Forelimb muscle (tissue), 1 donor: Measurements from ENCODE around the gene KLHL17. TPM values are rescaled to one million over a fixed set of nuclear protein-coding genes. Genes with fewer than 3 reads are reported as not detected.
"Not testable (repeated sequence)": the region's sequence is repeated elsewhere in the genome, so short reads cannot be mapped to it uniquely, and the experiment has no call there.

Experiments used
- DNase-seq: peaks from one replicate; pipeline ENCODE4 v3.0.0-alpha.2; 2013; ENCODE audit warnings: low read depth
- polyA plus RNA-seq: library from polyadenylated mRNA; unstranded; fragments of 120-200 nt; gene quantifications from one replicate; pipeline ENCODE4 v1.2.1, GENCODE V29; 2013; ENCODE audit not compliant: insufficient read length

The KLHL17 gene
- polyA plus RNA-seq, 1 donor, result 6.3 TPM

DNA sequence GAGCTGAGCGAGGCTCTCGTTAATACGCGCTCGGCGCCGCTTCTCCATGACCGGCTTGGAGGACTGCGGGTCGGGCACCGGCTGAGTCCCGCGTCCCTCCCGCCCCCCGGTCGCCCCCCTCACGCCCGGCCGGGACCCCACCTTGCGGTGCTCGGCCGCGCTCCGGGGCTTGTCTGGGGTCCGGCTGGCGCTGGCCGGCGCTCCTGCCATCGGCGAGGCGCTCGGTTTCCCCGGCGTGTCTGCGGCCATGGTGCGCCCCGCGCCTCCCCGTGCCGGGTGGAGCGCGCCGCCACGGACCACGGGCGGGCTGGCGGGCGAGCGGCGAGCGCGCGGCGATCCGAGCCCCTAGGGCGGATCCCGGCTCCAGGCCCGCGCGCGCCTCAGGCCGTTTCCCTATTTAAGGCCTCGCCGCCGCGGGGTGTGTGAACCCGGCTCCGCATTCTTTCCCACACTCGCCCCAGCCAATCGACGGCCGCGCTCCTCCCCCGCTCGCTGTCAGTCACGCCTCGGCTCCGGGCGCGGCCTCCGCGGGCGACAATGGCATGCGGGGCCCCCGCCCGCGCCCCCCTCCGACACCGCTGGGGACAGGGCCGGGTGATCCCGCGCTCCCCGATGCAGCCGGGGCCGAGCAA is 39.5 kb downstream of the KLHL17 start, which contains the start of gene HES4:
Gene HES4, minus strand, starts transcription at position 373 of the 632 bp plus-strand sequence. Its CDS starts 124 bp downstream, at position 249.
- DNase-seq, result no peak

DNA sequence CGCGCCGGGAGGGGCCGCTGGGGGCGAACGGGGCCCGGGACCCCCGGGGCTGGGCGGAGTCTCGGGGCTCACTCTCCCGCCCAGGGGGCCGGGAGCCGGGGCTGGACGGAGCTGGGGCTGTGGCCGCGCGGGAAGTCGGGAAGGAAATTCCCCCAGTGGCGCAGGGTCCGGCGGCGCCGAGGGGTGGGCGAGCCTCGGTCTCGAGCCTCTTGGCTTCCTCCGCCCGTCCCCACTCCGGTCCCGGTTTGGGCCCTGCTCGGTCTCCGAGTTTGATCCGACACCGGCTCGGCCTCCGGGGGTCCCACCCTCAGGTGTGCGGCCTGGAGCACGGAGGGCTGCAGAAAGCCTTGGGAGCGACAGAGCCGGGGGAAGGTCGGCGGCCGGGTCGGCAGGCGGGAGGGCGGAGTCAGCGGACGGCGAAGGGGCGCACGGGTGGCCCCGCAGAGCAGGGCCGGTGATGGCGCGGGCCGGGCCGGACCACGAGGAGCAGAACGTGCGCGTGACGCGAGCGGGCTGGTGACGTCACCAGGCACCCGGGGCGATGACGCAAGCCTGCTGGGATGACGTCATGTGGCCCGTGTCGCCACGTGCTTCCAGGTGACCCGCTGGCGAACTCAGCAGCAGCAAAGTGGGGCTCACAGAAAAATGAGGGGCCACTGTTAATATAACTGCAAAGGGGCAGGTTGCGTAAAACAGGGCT is 40.1 kb downstream of the KLHL17 start:
- DNase-seq, result no peak

DNA sequence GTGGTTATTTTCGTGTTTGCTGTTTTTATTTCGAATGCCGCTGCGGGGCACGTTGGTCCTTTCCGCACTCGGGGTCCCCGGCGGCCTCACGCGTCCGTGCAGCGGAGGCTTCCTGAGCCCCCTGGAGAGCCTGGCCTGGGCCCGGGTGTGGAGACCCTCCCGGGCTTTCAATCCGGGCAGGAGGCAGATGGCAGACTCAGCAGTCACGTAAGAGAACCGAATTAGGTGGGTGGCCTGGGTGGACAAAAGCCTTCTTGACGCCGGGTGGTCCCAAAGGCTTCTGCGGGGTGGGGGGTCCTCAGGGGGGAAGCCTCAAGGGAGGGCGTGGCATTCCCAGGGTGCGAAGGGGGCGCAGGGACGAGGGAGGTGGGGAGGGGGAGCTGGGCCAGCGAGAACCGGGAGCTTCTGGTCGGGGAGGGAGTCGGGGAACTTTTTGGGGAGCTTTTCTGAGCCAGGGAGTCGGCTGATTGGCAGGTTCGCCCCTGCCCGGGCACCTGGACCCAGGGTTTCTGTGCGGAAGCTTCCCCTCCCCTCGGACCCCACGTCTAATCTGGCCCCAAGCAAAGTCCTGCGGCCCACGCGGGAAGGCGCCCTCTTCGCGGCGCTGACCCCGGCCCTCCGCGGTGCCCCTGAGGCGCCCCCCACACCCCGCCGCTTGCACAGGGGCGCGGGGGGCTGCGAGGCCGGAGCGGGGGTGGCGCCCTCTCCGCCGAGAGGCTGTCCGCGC is 40.8 kb downstream of the KLHL17 start:
- DNase-seq, result no peak

DNA sequence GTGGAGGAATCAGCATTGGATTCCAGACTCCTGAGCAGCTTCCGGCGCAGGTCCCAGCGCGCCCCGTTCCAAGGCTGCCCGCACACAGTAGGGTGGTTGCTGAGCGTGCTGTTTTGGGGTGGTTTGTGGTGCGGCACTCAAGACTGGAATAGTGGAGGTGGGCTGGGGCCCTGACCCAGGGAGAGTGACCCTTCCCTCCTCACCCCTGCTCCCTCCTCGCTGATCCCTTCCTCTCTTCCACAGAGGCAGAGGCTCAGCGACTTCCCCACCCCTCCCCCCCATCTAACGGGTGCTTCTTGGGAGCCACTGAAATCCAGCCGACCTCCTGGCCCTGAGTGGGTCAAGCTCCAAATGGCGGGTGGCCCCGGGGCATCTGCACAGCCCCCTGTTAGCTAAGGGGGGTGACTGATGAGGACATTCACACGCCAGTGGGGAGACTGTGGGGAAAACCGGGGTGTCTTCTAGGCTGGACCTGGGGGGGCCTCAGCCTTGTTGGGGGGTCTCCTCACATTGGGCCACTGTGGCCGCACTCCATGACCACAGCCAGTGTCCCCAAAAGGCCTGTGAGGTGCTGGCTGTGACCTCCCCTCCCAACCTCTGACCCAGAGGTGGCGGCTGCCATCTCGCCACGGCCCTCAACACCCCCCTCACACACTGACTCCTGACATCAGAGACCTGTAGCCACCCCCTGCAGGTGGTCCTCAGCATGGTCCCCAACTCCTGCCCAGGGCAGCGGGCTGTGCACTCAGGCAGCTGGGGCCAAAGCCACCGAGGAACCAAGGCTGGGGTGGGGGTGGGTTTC is 43.4 kb downstream of the KLHL17 start:
- DNase-seq, result no peak

DNA sequence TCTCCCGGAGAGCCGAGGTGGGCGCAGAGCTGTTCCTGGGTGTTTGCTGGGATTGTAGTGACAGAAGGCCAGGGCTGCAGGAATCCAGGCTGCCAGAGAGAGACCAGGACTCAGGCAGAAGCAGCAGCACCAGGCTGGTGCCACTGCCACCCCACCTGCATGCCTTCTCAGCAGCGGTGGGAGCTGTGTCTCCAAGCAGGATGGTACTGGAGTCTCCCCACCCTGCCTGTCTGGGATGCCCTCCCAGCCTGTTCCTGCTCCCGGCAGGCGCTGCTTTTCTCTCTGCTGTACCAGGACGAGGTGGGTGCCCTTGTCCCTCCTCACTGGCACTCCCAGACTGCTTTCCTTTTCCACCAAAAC is 44.0 kb downstream of the KLHL17 start:
- DNase-seq, result no peak

DNA sequence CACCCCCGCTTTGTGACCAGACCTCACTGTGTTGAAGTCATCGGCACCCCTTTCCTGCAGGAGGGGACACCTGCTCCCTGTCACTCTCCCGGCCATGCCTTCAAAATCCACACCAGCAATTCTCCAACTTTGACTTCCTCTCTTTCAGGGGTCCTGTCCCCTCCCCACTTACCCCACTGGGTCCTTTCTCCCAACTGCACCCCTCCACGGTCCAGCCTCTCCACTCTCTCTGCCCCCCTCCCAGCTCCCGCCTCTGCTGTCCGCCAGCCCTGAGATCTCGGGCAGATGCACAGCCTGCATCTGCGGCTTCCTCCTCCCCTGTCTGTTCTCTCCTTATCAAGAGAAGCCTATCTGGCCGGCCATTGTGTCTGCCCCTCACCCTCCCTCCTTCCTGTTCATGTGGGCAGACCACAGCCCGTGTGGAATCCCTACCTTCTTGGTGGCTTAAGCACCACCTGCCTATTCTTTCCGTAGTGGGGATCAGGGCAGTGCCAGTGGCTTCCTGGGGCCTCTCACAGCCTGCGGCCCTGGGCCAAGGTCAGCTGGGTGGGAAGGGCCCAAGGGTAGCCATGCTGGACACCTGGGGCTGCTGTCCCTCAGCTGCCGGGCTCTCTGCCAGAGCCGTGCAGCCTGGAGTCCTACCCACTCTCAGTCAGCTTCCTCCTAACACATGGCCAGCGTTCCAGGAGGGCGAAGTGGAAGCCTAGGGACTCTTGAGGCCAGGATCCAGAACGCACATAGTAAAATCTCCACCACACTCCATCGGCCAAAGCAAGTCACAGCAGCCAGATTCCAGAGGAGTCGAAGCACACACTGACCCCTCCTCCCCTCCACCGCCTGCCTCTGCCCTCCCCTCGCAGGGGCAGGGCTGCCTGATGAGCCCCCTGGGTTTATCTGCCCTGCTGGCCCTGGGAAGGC is 44.7 kb downstream of the KLHL17 start:
- DNase-seq, result no peak

DNA sequence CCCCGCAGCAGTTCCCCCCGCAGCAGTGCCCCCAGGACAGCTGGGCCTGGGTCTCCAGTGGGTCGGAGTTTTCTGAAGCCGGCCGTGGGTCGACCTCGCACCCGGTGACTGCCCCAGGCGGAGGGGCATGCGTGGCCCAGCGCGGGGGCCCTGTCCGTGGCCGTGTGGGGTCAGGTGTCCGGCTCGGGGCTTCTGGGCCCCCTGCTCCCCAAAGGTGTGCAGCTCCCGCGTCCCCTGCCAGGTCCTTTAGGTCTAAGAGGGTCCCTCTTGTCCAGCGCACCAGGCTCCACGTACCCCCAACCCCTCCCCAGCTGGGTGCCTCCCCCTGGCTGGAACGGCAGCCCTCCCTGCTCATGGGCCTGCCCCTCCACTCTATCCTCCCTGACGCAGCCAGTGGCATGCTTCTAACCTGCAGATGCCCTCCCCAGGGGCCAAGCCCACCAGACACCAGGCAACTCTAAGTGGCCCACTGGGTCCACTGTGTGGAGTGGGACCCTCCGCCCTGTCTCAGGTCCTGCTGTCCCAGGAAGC is 45.5 kb downstream of the KLHL17 start:
- DNase-seq, result no peak

DNA sequence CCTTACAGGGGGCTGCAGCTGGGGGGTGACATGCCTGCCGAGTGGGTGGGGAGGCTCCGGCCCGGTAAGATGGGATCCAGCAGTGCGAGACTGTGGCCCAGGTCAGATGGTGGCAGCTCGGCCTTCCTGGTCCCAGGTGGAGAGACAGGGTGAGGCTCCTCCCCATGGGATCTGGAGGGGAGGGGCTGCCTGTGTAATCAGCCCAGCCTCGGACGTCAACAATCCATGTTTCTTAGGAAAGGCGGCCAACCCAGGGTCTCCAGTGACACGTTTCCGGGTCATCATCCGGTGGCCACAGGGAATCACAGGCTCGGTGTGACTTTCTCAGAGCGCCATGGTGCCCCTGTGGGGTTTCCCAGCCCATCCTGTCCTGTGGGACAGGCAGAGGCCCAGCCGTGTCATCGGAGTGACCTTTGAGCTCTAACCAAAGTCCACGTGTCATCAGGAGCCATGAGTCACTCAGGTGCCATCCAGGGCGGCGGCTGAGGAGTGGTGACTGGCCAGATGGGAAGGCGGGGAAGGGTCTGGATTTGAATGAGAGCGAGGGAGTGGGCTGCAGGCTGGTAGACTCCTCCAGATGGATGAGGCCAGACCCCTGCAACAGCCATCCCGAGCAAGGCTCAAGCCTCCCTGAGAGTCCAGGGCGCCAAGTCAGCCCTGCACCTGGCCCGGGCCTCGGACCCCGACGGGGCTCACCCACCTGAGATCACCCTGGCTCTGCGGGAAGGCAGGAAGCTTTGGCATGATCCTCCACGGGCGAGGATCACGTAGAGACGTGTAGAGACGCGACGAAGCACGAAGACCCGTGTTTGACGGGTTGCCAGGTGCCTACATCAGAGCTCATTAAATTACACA is 46.1 kb downstream of the KLHL17 start:
- no peak for DNase-seq

DNA sequence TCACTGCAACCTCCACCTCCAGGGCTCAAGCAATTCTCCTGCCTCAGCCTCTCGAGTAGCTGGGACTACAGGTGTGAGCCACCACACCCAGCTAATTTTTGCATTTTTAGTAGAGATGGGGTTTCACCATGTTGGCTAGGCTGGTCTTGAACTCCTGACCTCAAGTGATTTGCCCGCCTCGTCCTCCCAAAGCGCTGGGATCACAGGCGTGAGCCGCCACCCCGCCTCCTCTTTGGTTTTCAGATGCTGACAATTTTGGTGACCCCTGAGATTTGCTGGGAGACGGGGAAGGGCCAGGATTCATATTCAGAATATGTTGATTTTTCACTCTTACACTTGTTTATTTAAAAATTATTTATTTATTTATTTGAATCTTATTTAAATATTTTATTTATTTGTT is 49.7 kb downstream of the KLHL17 start:
- not testable (repeated sequence) for DNase-seq

DNA sequence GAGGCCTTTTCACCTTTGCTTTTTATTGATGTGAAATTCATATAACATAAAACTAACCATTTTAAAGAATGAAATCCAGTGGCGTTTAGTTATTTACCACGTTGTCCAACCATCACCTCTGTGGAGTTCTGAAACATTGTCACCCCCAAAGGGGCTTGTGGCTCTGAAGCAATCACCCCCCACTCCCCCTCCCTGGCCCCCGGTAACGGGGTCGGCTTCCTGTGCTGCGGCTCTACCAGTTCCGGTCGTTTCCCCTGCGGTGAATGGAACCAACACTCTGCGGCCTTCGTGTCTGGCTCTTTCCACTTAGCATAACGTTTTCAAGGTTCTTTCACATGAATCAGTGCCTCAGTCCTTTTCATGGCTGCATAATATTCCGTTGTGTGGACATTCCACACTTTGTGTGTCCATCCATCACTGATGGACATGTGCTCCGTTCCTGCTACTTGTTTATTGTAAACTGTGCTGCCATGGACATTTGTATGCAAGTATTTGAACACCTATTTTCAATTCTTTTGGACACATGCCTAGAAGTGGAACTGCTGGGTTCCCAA is 51.1 kb downstream of the KLHL17 start:
- DNase-seq, result no peak

DNA sequence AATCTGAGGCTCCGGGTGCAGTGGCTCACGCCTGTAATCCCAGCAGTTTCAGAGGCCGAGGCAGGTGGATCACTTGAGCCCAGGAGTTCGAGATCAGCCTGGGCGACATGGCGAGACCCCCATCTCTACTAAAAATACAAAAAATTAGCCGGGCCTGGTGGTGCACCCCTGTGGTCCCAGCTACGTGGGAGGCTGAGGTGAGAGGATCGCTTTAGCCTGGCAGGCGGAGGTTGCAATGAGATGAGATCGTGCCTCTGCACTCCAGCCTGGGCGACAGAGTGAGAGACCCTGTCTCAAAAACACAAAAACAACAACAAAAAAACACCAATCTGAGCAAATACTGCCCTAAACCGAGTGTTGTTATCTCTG is 52.3 kb downstream of the KLHL17 start:
- not testable (repeated sequence) for DNase-seq

DNA sequence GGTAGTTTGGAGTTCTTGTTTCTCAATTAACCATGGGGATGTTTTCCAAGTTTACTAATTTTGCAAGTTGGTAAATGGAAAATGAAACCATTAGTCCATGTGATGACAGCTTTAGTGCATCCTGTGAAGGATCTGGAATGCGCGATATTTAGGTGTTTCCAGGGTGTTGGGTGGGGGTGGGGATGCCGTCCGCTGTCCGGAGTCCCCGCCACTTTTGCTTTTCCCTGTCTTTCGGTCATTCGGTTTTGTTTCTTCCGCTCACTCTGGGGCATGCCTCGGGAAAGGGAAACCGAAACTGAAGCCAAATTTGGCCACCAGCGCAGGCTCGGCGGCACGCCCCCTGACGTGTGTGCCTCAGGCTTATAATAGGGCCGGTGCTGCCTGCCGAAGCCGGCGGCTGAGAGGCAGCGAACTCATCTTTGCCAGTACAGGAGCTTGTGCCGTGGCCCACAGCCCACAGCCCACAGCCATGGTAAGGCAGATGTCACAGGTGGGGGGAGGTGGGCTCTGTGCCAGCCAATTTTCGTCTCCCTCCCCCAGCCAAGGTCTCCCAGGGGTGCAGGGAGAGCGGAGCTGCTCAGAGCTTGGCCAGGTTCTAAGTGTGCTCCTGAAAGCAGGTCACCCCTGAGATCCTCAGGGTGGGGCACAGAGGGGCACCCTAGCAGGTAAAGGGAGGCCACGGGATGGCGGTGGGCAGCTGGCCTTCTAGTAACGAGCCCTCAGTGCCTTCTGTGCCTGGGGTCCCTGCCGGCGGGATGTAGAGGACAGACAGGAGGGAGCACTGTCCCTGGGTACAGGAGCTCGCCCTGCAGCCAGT is 52.9 kb downstream of the KLHL17 start, which contains the start of gene ISG15:
Gene ISG15, plus strand, starts transcription at position 393 of the 817 bp plus-strand sequence. Its CDS starts 77 bp downstream, at position 470.
- peak; percentile 80 for DNase-seq

DNA sequence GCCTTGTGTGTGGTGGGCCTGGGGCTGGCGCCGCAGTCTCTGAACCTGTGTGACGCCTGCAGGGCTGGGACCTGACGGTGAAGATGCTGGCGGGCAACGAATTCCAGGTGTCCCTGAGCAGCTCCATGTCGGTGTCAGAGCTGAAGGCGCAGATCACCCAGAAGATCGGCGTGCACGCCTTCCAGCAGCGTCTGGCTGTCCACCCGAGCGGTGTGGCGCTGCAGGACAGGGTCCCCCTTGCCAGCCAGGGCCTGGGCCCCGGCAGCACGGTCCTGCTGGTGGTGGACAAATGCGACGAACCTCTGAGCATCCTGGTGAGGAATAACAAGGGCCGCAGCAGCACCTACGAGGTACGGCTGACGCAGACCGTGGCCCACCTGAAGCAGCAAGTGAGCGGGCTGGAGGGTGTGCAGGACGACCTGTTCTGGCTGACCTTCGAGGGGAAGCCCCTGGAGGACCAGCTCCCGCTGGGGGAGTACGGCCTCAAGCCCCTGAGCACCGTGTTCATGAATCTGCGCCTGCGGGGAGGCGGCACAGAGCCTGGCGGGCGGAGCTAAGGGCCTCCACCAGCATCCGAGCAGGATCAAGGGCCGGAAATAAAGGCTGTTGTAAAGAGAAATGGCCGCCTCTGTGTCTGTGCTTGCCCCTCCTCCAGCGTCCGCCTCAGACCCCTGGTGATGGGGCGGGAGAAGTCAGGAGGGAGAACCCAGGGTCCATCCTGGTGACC is 53.7 kb downstream of the KLHL17 start:
- no peak for DNase-seq

DNA sequence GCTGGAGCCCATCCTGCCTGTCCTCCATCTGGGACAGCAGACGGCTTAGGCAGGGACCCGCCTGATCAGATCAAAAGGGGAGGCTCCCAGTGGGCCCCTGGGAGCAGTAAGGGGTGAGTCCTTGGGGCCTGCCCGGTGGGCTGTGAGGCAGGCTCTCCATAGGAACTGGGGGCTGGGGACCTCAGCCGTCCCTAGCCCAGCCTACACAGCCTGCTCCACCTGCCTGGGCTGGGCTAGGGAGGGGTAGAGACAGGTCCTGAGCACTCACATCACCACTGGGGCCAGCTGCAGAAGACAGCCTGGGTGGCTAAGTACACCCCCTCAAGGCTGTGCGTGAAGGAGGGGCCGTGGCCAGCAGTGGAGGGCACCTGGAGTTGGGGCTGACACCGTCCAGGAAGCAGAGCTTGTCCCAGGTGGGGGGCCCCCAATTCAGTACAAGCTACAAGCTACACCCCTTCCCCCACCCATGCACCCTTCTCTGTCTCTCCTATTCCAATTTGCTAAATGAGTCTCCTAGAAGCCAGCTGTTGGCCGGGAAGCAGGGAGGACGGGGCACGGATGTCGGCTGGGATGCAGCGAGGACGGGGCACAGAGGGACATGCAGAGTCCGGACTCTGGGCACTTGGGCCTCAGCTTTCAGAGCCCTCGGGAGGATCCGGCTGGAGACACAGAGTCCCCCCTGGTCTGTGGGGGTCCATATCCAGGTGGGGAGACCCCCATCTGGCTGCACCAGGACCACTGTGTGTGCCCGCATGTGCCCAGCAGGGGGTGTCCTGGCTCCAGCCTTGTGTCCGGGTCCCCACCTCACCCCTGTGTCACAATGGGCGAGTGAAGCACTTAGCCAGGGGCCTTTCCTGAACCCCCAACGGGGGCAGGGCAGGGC is 54.7 kb downstream of the KLHL17 start:
- DNase-seq, result no peak
